GM23248 (cell line): ENCODE measurements around the gene SGCA. TPM values are rescaled to one million over a fixed set of nuclear protein-coding genes. Genes with fewer than 3 reads are reported as not detected.

ENCODE experiments used
- DNase-seq: peaks from one replicate; pipeline ENCODE4 v3.0.0-alpha.2; 2015
- H2AFZ ChIP-seq: fragments of 200-600 bp; sonication (generic); 2 replicates; pipeline ENCODE4 v1.6.1; 2016; ENCODE audit warnings: antibody characterized with exemption
- H3F3A ChIP-seq: fragments of 200-600 bp; sonication (generic); 2 replicates; pipeline ENCODE4 v1.6.1; 2016; ENCODE audit warnings: mild to moderate bottlenecking, antibody characterized with exemption, mixed run types; ENCODE audit not compliant: insufficient read depth
- H3K27ac ChIP-seq: fragments of 200-600 bp; sonication (generic); 2 replicates; pipeline ENCODE4 v1.5.1; 2016; ENCODE audit warnings: mild to moderate bottlenecking
- H3K27me3 ChIP-seq: fragments of 200-600 bp; sonication (generic); replicated peaks from 2 replicates; pipeline ENCODE4 v1.6.1; 2016; ENCODE audit warnings: mild to moderate bottlenecking; ENCODE audit not compliant: insufficient read depth
- H3K36me3 ChIP-seq: fragments of 200-600 bp; sonication (generic); 2 replicates; pipeline ENCODE4 v1.6.1; 2016; ENCODE audit warnings: low read depth, mild to moderate bottlenecking
- H3K4me1 ChIP-seq: fragments of 200-600 bp; sonication (generic); 2 replicates; pipeline ENCODE4 v1.6.1; 2016; ENCODE audit warnings: mild to moderate bottlenecking; ENCODE audit not compliant: insufficient read depth
- H3K4me2 ChIP-seq: fragments of 200-600 bp; sonication (generic); one replicate; pipeline ENCODE4 v1.6.1; 2016; ENCODE audit warnings: mild to moderate bottlenecking; ENCODE audit not compliant: unreplicated experiment
- H3K4me3 ChIP-seq: fragments of 200-600 bp; sonication (generic); 2 replicates; pipeline ENCODE4 v1.5.1; 2016; ENCODE audit warnings: mild to moderate bottlenecking
- H3K79me2 ChIP-seq: fragments of 200-600 bp; sonication (generic); 2 replicates; pipeline ENCODE4 v1.6.1; 2016; ENCODE audit warnings: mild to moderate bottlenecking; ENCODE audit not compliant: insufficient read depth
- H3K9ac ChIP-seq: fragments of 200-600 bp; sonication (generic); 2 replicates; pipeline ENCODE4 v1.6.1; 2016; ENCODE audit warnings: mild to moderate bottlenecking
- H3K9me2 ChIP-seq: fragments of 200-600 bp; sonication (generic); 2 replicates; pipeline ENCODE4 v1.6.1; 2016; ENCODE audit warnings: mixed run types, mild to moderate bottlenecking, moderate library complexity; ENCODE audit not compliant: insufficient read depth
- H3K9me3 ChIP-seq: fragments of 200-600 bp; sonication (generic); one replicate; pipeline ENCODE4 v1.6.1; 2017; ENCODE audit warnings: low read depth
- H4K20me1 ChIP-seq: fragments of 200-600 bp; sonication (generic); 2 replicates; pipeline ENCODE4 v1.6.0; 2016; ENCODE audit not compliant: insufficient read depth
- EZH2 ChIP-seq: fragments of 200-600 bp; sonication (generic); IDR thresholded peaks from 2 replicates; pipeline ENCODE4 v1.6.1; 2018; ENCODE audit warnings: antibody characterized with exemption, mild to moderate bottlenecking; ENCODE audit not compliant: insufficient read depth, poor library complexity, severe bottlenecking
- EZH2phosphoT487 ChIP-seq: fragments of 200-600 bp; sonication (generic); IDR thresholded peaks from 2 replicates; pipeline ENCODE4 v1.6.1; 2018; ENCODE audit warnings: antibody characterized with exemption, moderate library complexity, mild to moderate bottlenecking, low read depth; ENCODE audit not compliant: insufficient read depth
- WGBS, 2 experiments: methylation state at CpG; one replicate each; pipeline ENCODE4 v1.1.6; 2015 to 2017; ENCODE audit warnings: low lambda C conversion rate in 2 of 2, low coverage in 1 of 2; ENCODE audit errors: missing lambda C conversion rate in 2 of 2; 5-methylcytosine and 5-hydroxymethylcytosine counted together
- in situ Hi-C: fragments of 300-500 bp; cut with MboI; formaldehyde crosslinking; loops from 2 replicates; pipeline ENCODE4 v1.15.0; 2020
- polyA plus RNA-seq: library from polyadenylated mRNA; unstranded; fragments of >200 nt; fragmentation: Nextera tagmentation; extraction: Ambion mirVana; gene quantifications from 2 replicates; pipeline ENCODE4 v1.2.1, GENCODE V29; 2016
- total RNA-seq: library from RNA; depleted of rRNA; stranded (reverse); fragments of >200 nt; shearing (Covaris generic); gene quantifications from 2 replicates; pipeline ENCODE4 v1.2.3, GENCODE V29; 2014

SGCA gene
- total and polyA plus RNA-seq, 2 experiments from 2014 or later, result 1.8 TPM; not detected in 1

GRCh38 chr17:50190603-50191358 lies 25.0 kb downstream of the SGCA start:
- Histone ChIP-seq H3K4me3 (no peak overlapping the region; the same call in 1 of the 2 replicates), H3K79me2 (peaks cover 44% of the 10 kb centered on the region), H3F3A (peaks cover 92% of the 10 kb centered on the region), H2AFZ (no peak overlapping the region), H4K20me1 (no peaks in the 10 kb centered on the region), H3K4me1 (peaks cover 54% of the 10 kb centered on the region), H3K27ac (peak overlapping the region; percentile 100), H3K36me3 (peaks cover 61% of the 10 kb centered on the region), H3K4me2 (peak overlapping the region; percentile 7), H3K27me3 (no peaks in the 10 kb centered on the region), H3K9me3 (no peaks in the 10 kb centered on the region), H3K9me2 (no peaks in the 10 kb centered on the region), H3K9ac (peak overlapping the region; percentile 100)
- no peak for TF ChIP-seq EZH2
- no peak for TF ChIP-seq EZH2phosphoT487
- 29 to 31% methylated on average over 7 to 8 of the region's 8 CpGs for WGBS, 2 experiments
- peak; percentile 71 for DNase-seq
- in situ Hi-C loops, result no loop called here

- Histone ChIP-seq H3K4me2 (peak overlapping the region; percentile 54), H3K9me2 (no peaks in the 10 kb centered on the region), H3F3A (peaks cover 92% of the 10 kb centered on the region), H3K9ac (peak overlapping the region; percentile 100), H3K79me2 (peaks cover 52% of the 10 kb centered on the region), H3K4me3 (peak overlapping the region; percentile 99), H3K9me3 (no peaks in the 10 kb centered on the region), H3K36me3 (peaks cover 69% of the 10 kb centered on the region), H3K27ac (peak overlapping the region; percentile 100), H3K4me1 (peaks cover 62% of the 10 kb centered on the region), H2AFZ (no peak overlapping the region), H3K27me3 (no peaks in the 10 kb centered on the region), H4K20me1 (no peaks in the 10 kb centered on the region)
- TF ChIP-seq EZH2, result no peak
- TF ChIP-seq EZH2phosphoT487, result no peak
- in situ Hi-C loops, result no loop called here
- 19 to 21% methylated on average over 20 to 21 of the region's 21 CpGs for WGBS, 2 experiments
- peak; percentile 55 for DNase-seq
Observed at GRCh38 chr17:50191359-50192143, 25.7 kb downstream of the SGCA start.

GRCh38 chr17:50192144-50192617 lies 26.4 kb downstream of the SGCA start:
- Histone ChIP-seq H3K36me3 (peaks cover 74% of the 10 kb centered on the region), H3K27ac (peak overlapping the region; percentile 100), H3K27me3 (no peaks in the 10 kb centered on the region), H3K79me2 (peaks cover 58% of the 10 kb centered on the region), H3K4me2 (peak overlapping the region; percentile 54), H3F3A (peaks cover 93% of the 10 kb centered on the region), H4K20me1 (no peaks in the 10 kb centered on the region), H3K9me3 (no peaks in the 10 kb centered on the region), H3K4me3 (peak overlapping the region; percentile 99), H3K9ac (peak overlapping the region; percentile 100), H3K4me1 (peaks cover 68% of the 10 kb centered on the region), H2AFZ (no peak overlapping the region), H3K9me2 (no peaks in the 10 kb centered on the region)
- in situ Hi-C loops, result no loop called here
- 23 to 26% methylated on average over 4 of the region's 4 CpGs for WGBS, 2 experiments
- DNase-seq, result peak; percentile 59
- TF ChIP-seq EZH2, result no peak
- TF ChIP-seq EZH2phosphoT487, result no peak

GRCh38 chr17:50192618-50193291 lies 26.9 kb downstream of the SGCA start:
- Histone ChIP-seq H3K9ac (peak overlapping the region; percentile 100), H3K27me3 (no peaks in the 10 kb centered on the region), H3K27ac (peak overlapping the region; percentile 100), H3K4me1 (peaks cover 74% of the 10 kb centered on the region), H4K20me1 (no peaks in the 10 kb centered on the region), H3K36me3 (peaks cover 74% of the 10 kb centered on the region), H3K4me3 (peak overlapping the region; percentile 99), H3K4me2 (peak overlapping the region; percentile 54), H2AFZ (no peak overlapping the region), H3K9me3 (no peaks in the 10 kb centered on the region), H3K9me2 (no peaks in the 10 kb centered on the region), H3F3A (peaks cover 93% of the 10 kb centered on the region), H3K79me2 (peaks cover 64% of the 10 kb centered on the region)
- DNase-seq, result peak; percentile 55
- TF ChIP-seq EZH2 (no peak), EZH2phosphoT487 (no peak)
- WGBS, 2 experiments, result 27 to 29% methylated on average over 16 of the region's 16 CpGs
- in situ Hi-C loops, result no loop called here
